B cell (primary cell): ENCODE data around the gene PYDC1. TPM values are rescaled to one million over a fixed set of nuclear protein-coding genes. Genes with fewer than 3 reads are reported as not detected.

ENCODE experiments used
- ATAC-seq: fragments of 200-7000 bp; cut with Tn5 transposase; one replicate; pipeline ENCODE4 v1.10.0; 2021; ENCODE audit warnings: low read depth, mild to moderate bottlenecking, moderate number of reproducible peaks, moderate library complexity
- CTCF ChIA-PET: fragments of 350-600 bp; sonication (Branson Sonifier 250); formaldehyde crosslinking; loops from one replicate; lab custom pipeline; 2021; ENCODE audit warnings: antibody characterized with exemption, inconsistent platforms; lab: Charles Lee
- POLR2A ChIA-PET: fragments of 350-600 bp; sonication (Branson Sonifier 250); formaldehyde crosslinking; loops from one replicate; lab custom pipeline; 2021; ENCODE audit warnings: antibody characterized with exemption; lab: Charles Lee
- DNase-seq: peaks from one replicate; pipeline ENCODE4 v3.0.0; 2013
- H2AFZ ChIP-seq: 2 replicates; pipeline ENCODE4 v1.6.1; 2012; ENCODE audit warnings: mild to moderate bottlenecking, low read depth, low read length; ENCODE audit not compliant: insufficient read depth, poor library complexity, severe bottlenecking
- H3K27ac ChIP-seq, 2 donors: 1 replicate in 1 of 2; 2 replicates in 1 of 2; pipeline ENCODE4 v1.5.1; 2012 to 2013; ENCODE audit warnings: low read length in 2 of 2, mild to moderate bottlenecking in 2 of 2, moderate library complexity in 1 of 2
- H3K27me3 ChIP-seq, 4 experiments: fragments of 200-600 bp in 1 of 4; sonication (generic) in 1 of 4; replicated peaks in 1 of 4; 1 replicate in 2 of 4; 2 replicates in 2 of 4; pipeline versions ENCODE4 v1.6.1 to v1.7.0; 2013 to 2016; ENCODE audit warnings: low read length in 3 of 4, mild to moderate bottlenecking in 2 of 4, mixed read lengths in 1 of 4, moderate library complexity in 1 of 4; ENCODE audit not compliant: insufficient read depth in 4 of 4, control insufficient read depth in 3 of 4; ENCODE audit errors: control extremely low read depth in 1 of 4
- H3K36me3 ChIP-seq, 2 experiments: replicated peaks in 1 of 2; 1 replicate in 1 of 2; 2 replicates in 1 of 2; pipeline versions ENCODE4 v1.6.1 to v1.7.1; 2013; ENCODE audit warnings: low read length in 1 of 2; ENCODE audit not compliant: insufficient read depth in 2 of 2, control insufficient read depth in 1 of 2; ENCODE audit errors: control extremely low read depth in 1 of 2, extremely low read depth in 1 of 2
- H3K4me1 ChIP-seq, 2 donors: fragments of 200-600 bp in 1 of 2; sonication (generic) in 1 of 2; 1 replicate in 1 of 2; 2 replicates in 1 of 2; pipeline versions ENCODE4 v1.5.1 to v1.6.1; 2013 to 2017; ENCODE audit warnings: low read length in 2 of 2; ENCODE audit not compliant: control insufficient read depth in 2 of 2, insufficient read depth in 2 of 2
- H3K4me2 ChIP-seq: replicated peaks from 2 replicates; pipeline ENCODE3; 2012; ENCODE audit warnings: mild to moderate bottlenecking, low read depth, low read length; ENCODE audit not compliant: poor library complexity, severe bottlenecking
- H3K4me3 ChIP-seq, 5 experiments: fragments of 200-600 bp in 1 of 5; sonication (generic) in 1 of 5; 1 replicate in 3 of 5; 2 replicates in 2 of 5; pipeline versions ENCODE4 v1.5.1 to v1.7.0; 2011 to 2016; ENCODE audit warnings: low read length in 4 of 5, mild to moderate bottlenecking in 4 of 5, low read depth in 2 of 5, control low read depth in 1 of 5, moderate library complexity in 1 of 5; ENCODE audit not compliant: insufficient read depth in 1 of 5; ENCODE audit errors: control extremely low read depth in 1 of 5, extremely low read depth in 1 of 5
- H3K79me2 ChIP-seq: fragments of 200-600 bp; sonication (generic); one replicate; pipeline ENCODE4 v1.6.0; 2016; ENCODE audit warnings: low read length; ENCODE audit not compliant: control insufficient read depth, insufficient read depth
- H3K9ac ChIP-seq: fragments of 200-600 bp; sonication (generic); 2 replicates; pipeline ENCODE4 v1.6.1; 2017; ENCODE audit warnings: mild to moderate bottlenecking, low read length, moderate library complexity
- H3K9me3 ChIP-seq, 3 donors: one replicate each; pipeline versions ENCODE4 v1.6.1 to v1.7.1; 2013; ENCODE audit warnings: low read length in 2 of 3; ENCODE audit not compliant: control insufficient read depth in 2 of 3, insufficient read depth in 1 of 3; ENCODE audit errors: control extremely low read depth in 1 of 3
- H4K20me1 ChIP-seq: 2 replicates; pipeline ENCODE4 v1.6.0; 2012; ENCODE audit warnings: mild to moderate bottlenecking, low read length; ENCODE audit not compliant: insufficient read depth, control insufficient read depth, poor library complexity, severe bottlenecking
- H3K27ac Mint-ChIP-seq: one replicate; pipeline ENCODE4 v1.8.0; 2021; ENCODE audit warnings: mixed read lengths
- H3K27me3 Mint-ChIP-seq: one replicate; pipeline ENCODE4 v1.8.0; 2021; ENCODE audit warnings: mixed read lengths
- H3K4me1 Mint-ChIP-seq: one replicate; pipeline ENCODE4 v1.8.0; 2021; ENCODE audit warnings: mixed read lengths
- H3K4me3 Mint-ChIP-seq: one replicate; pipeline ENCODE4 v1.8.0; 2021; ENCODE audit warnings: mixed read lengths
- H3K9me3 Mint-ChIP-seq: one replicate; pipeline ENCODE4 v1.8.0; 2022; ENCODE audit warnings: mixed read lengths; ENCODE audit not compliant: insufficient read depth
- EZH2 ChIP-seq: IDR thresholded peaks from 2 replicates; pipeline ENCODE4 v1.6.1; 2012; ENCODE audit warnings: borderline replicate concordance, low read depth, mild to moderate bottlenecking, moderate library complexity, low read length; ENCODE audit not compliant: insufficient read depth, poor library complexity, severe bottlenecking
- WGBS: methylation state at CpG from one replicate; pipeline ENCODE4 v1.1.5; 2013; ENCODE audit warnings: missing lambda C conversion rate; ENCODE audit not compliant: insufficient coverage; 5-methylcytosine and 5-hydroxymethylcytosine counted together
- intact Hi-C: fragments of 100-400 bp; cut with micrococcal nuclease; formaldehyde crosslinking; loops from one replicate; pipeline ENCODE4 v1.10.0; 2022
- polyA plus RNA-seq: library from polyadenylated mRNA; depleted of rRNA; stranded (reverse); fragments of >200 nt; gene quantifications from 2 replicates; pipeline ENCODE4 v1.2.3, GENCODE V29; 2012
- total RNA-seq, 2 donors: library from RNA; stranded (reverse); fragments of 120-200 nt in 1 of 2; gene quantifications; 1 replicate in 1 of 2; 2 replicates in 1 of 2; pipeline versions ENCODE4 v1.2.3 to v1.2.4, GENCODE V29; 2013 to 2022
- TF ChIP-seq, protein P1 (sequence below): fragments of 200-600 bp; IDR thresholded peaks from one replicate; pipeline ENCODE4 v1.8.0; 2022; ENCODE audit warnings: antibody characterized with exemption, mild to moderate bottlenecking

PYDC1 gene
- total and polyA plus RNA-seq, 2 donors (not counting 1 experiment from before 2014, with no cell fraction given): not detected

DNA sequence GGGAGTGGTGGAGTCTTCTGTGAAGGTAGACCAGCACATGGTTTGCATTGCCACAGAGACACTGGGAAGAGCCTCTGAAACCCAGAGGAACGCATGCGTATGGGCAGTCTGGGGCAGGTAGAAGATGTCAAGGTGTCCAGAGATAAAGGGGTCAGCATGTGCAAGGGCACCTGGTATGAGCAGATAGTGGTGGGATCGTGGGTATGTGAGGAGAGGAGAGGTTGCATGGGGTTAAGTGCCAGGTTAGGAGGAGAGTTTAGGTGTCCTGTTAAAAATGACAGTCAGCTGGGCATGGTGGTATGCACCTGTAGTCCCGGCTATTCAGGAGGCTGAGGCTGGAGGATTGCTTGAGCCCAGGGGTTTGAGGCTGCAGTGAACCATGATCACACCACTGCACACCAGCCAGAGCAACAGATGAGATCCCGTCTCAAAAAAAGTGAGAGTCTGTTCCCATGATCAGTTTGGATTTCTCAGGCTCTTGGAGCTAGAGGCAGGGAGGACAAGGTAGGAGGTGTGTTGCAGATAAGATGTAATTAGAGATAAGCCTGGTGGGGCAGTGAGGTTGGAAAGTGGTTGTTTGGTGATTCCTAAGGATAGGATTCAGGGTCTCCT is 17.4 kb downstream of the PYDC1 start:
- TF ChIP-seq, protein P1, sequence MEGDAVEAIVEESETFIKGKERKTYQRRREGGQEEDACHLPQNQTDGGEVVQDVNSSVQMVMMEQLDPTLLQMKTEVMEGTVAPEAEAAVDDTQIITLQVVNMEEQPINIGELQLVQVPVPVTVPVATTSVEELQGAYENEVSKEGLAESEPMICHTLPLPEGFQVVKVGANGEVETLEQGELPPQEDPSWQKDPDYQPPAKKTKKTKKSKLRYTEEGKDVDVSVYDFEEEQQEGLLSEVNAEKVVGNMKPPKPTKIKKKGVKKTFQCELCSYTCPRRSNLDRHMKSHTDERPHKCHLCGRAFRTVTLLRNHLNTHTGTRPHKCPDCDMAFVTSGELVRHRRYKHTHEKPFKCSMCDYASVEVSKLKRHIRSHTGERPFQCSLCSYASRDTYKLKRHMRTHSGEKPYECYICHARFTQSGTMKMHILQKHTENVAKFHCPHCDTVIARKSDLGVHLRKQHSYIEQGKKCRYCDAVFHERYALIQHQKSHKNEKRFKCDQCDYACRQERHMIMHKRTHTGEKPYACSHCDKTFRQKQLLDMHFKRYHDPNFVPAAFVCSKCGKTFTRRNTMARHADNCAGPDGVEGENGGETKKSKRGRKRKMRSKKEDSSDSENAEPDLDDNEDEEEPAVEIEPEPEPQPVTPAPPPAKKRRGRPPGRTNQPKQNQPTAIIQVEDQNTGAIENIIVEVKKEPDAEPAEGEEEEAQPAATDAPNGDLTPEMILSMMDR: no peak
- no peak for TF ChIP-seq EZH2
- CTCF ChIA-PET: interaction anchor here (0.6 kb wide), 1 partner anchor 22 kb away, joined by 3 read pairs; no protein-coding TSS in a partner anchor
- Mint-ChIP-seq H3K4me3 (peak overlapping the region; percentile 57), H3K27me3 (no peaks in the 10 kb centered on the region), H3K27ac (peak overlapping the region; percentile 68), H3K4me1 (peaks cover 51% of the 10 kb centered on the region), H3K9me3 (no peaks in the 10 kb centered on the region)
- H3K4me3 ChIP-seq: no peak overlapping the region
- peaks cover 32 to 45% of the 10 kb centered on the region in 2 donors for H3K4me1 ChIP-seq
- H3K27me3 ChIP-seq: no peaks in the 10 kb centered on the region
- ATAC-seq: no peak
- peaks cover 0 to 34% of the 10 kb centered on the region in 2 experiments for H3K36me3 ChIP-seq
- H2AFZ ChIP-seq: no peak overlapping the region
- peaks cover 15% of the 10 kb centered on the region for H3K79me2 ChIP-seq
- POLR2A ChIA-PET: interaction anchor here (0.5 to 3.9 kb wide), 3 partner anchors 14 to 58 kb away, joined by 4 to 36 read pairs (median 4); partner anchors contain the start of gene FUS
- no peak overlapping the region for H3K27ac ChIP-seq
- no peak overlapping the region for H3K4me2 ChIP-seq
- H4K20me1 ChIP-seq: peaks cover 48% of the 10 kb centered on the region
- intact Hi-C loops: loop anchor here (2.0 to 5.0 kb wide), 5 partner anchors 15 to 258 kb away; partner anchors contain the start of genes ARMC5, TRIM72 and ZNF843
- DNase-seq: no peak
- no peaks in the 10 kb centered on the region for H3K9me3 ChIP-seq
- no peak overlapping the region for H3K9ac ChIP-seq
- 95% methylated on average over 4 of the region's 5 CpGs for WGBS
